Measurements from ENCODE around the gene SLC9A2.

The SLC9A2 gene

DNA sequence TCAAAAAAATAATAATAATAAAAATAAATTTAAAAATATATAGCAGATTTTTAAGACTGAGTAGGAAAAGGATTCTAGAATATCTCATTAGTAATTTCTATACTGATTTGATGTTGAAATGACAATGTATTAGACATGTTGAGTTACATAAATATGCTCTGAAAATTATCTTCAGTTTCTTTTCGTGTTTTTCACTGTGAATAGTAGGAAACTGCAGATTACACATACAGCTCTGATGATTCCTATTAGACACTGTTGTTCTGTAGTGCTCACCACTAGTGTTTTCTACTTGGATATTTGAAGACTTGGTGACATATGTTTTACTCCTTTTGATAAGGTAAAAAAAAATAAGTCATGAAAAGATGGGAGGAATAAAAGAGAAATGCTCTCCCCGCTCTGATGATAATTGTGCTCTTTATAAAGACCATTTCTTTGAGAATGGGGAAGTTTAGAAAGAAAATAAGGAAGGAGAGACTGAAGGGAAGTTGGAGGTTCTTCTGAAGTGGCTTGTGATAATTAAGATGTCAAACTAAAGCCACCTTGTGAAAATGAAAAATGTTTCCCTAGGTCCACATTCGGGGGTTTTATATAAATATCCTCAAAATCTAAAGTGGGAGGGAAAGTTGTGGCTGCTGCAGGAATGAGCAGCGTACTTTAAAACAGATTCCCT is 52.9 kb downstream of the SLC9A2 start:
- Histone ChIP-seq H3K4me3 (ENCODE audit: low read depth in 1 of 2, low read length in 1 of 2) (no peak overlapping the region), H3K36me3 (no peaks in the 10 kb centered on the region), H3K9me3 (no peaks in the 10 kb centered on the region), H3K4me1 (ENCODE audit: control insufficient read depth in 1 of 2, insufficient read depth in 1 of 2, low read depth in 1 of 2, low read length in 1 of 2) (no peaks in the 10 kb centered on the region), H3K27me3 (no peaks in the 10 kb centered on the region), H3K27ac (no peak overlapping the region)
- no peak for TF ChIP-seq CTCF (IDR thresholded peaks at IDR 0.05)

DNA sequence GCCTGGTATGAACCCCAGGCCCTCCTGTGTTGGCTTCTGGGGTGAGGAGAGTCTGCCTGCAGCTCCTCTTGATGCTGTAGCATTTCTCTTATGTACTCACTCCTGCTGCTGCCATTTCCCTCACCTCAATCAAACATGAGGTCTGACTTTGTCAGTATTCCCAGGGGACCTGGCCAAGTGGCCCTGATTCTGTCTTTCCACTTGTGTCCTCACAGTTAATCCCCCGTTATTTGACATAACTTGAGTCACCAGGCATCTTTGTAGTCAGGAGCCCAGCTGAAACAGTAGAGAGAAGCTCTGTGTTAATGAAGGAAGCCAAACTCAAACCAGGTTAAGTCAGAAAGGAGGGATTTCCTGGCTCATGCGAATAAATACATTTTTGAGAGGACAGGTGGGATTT is 55.0 kb downstream of the SLC9A2 start:
- no peak overlapping the region for H3K27ac ChIP-seq
- no peaks in the 10 kb centered on the region for H3K27me3 ChIP-seq
- no peaks in the 10 kb centered on the region for H3K4me1 ChIP-seq (ENCODE audit: control insufficient read depth in 1 of 2, insufficient read depth in 1 of 2, low read depth in 1 of 2, low read length in 1 of 2)
- H3K36me3 ChIP-seq, result no peaks in the 10 kb centered on the region
- no peak overlapping the region for H3K4me3 ChIP-seq (ENCODE audit: low read depth in 1 of 2, low read length in 1 of 2)
- H3K9me3 ChIP-seq, result no peaks in the 10 kb centered on the region
- no peak for TF ChIP-seq CTCF (IDR thresholded peaks at IDR 0.05)

DNA sequence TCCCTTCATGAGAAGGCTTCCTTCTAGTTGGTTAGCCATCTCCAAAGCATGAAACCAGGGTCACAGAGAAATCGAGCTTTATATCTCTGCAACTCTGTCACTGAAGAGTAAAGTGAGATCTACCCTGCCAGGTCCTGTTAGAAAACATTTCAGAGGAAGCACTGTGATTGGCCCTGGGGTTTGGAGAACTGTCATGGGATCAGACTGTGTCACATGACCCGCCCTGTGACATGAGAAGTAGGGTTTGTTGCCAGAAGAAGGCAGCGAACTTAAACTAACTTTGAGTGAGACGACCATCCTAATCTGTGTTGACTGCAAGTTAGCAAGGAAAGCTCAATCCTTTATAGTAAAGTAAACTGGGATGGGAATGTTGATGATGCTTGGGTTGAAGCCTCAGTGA is 55.5 kb downstream of the SLC9A2 start:
- Histone ChIP-seq H3K9me3 (no peaks in the 10 kb centered on the region), H3K4me3 (ENCODE audit: low read depth in 1 of 2, low read length in 1 of 2) (no peak overlapping the region), H3K27ac (no peak overlapping the region), H3K27me3 (no peaks in the 10 kb centered on the region), H3K4me1 (ENCODE audit: control insufficient read depth in 1 of 2, insufficient read depth in 1 of 2, low read depth in 1 of 2, low read length in 1 of 2) (no peaks in the 10 kb centered on the region), H3K36me3 (no peaks in the 10 kb centered on the region)
- no peak for TF ChIP-seq CTCF (IDR thresholded peaks at IDR 0.05)

- Histone ChIP-seq H3K36me3 (no peaks in the 10 kb centered on the region), H3K27me3 (no peaks in the 10 kb centered on the region), H3K27ac (no peak overlapping the region), H3K4me1 (ENCODE audit: control insufficient read depth in 1 of 2, insufficient read depth in 1 of 2, low read depth in 1 of 2, low read length in 1 of 2) (no peaks in the 10 kb centered on the region), H3K9me3 (no peaks in the 10 kb centered on the region), H3K4me3 (ENCODE audit: low read depth in 1 of 2, low read length in 1 of 2) (no peak overlapping the region)
- no peak for TF ChIP-seq CTCF (IDR thresholded peaks at IDR 0.05)
These were observed 58.2 kb downstream of the SLC9A2 start for GRCh38 chr2:102677244-102678215.

DNA sequence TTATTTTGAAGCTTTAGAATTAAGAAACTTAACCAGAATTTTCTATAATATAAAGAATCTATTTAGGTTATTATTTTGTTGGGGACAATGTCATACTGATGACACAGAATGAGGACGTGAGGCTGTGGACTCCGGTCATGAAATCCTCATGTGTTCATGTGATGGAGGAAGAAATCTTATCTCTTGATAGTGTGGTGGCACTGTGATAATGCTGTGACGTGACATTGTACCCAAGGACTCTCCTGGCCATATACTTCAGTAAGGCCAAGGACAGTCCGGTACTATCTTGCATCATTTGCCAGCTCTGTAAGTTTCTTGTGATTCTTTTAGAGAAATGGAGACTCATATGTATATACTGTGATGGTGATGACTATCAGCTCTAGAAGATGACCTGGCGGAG is 59.1 kb downstream of the SLC9A2 start:
- no peak for TF ChIP-seq CTCF (IDR thresholded peaks at IDR 0.05)
- Histone ChIP-seq H3K27me3 (no peaks in the 10 kb centered on the region), H3K4me3 (ENCODE audit: low read depth in 1 of 2, low read length in 1 of 2) (no peak overlapping the region), H3K36me3 (no peaks in the 10 kb centered on the region), H3K4me1 (ENCODE audit: control insufficient read depth in 1 of 2, insufficient read depth in 1 of 2, low read depth in 1 of 2, low read length in 1 of 2) (no peaks in the 10 kb centered on the region), H3K27ac (no peak overlapping the region), H3K9me3 (no peaks in the 10 kb centered on the region)
